ENCODE measurements around the gene PCBP1.
A peak's percentile ranks its signal among the peaks of the same experiment; 100 is the strongest.

PCBP1 gene

DNA sequence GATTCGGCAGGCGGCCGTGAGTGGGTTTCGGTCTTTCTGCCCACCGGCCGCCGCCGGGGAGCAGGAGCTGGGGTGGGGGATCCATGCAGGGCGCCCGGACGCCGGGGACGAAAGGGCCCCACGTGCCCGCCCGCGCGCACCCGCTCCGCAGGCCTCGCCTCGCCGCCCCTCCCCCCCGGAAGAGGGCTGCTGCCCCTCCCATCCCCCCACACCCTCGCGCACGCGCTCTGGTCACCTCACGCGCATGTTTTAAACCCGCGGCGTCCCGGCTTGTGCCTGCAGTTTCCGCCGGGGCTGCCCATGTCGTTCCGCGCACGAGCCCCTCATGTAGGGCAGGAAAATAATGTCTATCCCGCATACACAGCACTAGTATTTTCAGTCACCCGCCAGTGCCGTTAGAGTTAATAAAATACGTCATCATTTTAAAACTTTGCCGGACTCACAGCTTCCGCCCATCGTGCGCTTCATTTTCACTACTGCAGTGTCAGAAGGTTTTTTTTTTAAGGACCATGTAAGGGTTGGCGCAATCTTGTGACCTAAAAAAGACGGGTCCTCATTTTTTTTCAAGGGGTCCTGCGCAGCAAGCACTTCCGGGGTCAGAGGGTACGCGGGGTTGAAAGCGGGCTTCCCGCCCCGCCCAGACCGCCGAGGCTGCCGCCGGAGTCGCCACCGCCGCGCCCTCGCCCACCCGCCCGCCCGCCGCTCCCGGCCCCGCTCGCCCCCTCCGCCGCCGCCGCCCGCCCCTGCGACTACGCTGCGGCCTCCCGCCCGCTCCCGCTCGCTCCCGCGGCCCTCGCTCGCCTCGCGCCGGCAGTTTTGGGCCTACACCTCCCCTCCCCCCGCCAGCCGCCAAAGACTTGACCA lies at the start of gene PCBP1:
Gene PCBP1 (plus strand): TSS at position 640 of the 864 bp plus-strand sequence. CDS start 267 bp downstream, outside the sequence.
- no peaks in the 10 kb centered on the region for H3K9me3 ChIP-seq (ENCODE audit: control insufficient read depth in 5 of 5, low read length in 5 of 5)
- peaks cover 8 to 68% (median 52%) of the 10 kb centered on the region in 5 donors for H3K4me1 ChIP-seq (ENCODE audit: control insufficient read depth in 5 of 5, insufficient read depth in 5 of 5, low read length in 5 of 5)
- no peaks in the 10 kb centered on the region for H3K27me3 ChIP-seq (ENCODE audit: control insufficient read depth in 5 of 5, insufficient read depth in 4 of 5, low read length in 5 of 5)
- H3K27ac ChIP-seq (ENCODE audit: low read depth, low read length): peak within 1 kb of the TSS; percentile 100
- H3K9ac ChIP-seq (ENCODE audit: low read length in 5 of 5): peak within 1 kb of the TSS; percentile 100
- peak within 1 kb of the TSS; percentile 97 to 99 (median 99) for H3K4me3 ChIP-seq (ENCODE audit: low read depth in 1 of 5, low read length in 5 of 5)
- H3K36me3 ChIP-seq (ENCODE audit: control insufficient read depth in 5 of 5, insufficient read depth in 5 of 5, low read length in 5 of 5): peaks cover 10 to 25% (median 18%) of the 10 kb centered on the region in 5 donors

DNA sequence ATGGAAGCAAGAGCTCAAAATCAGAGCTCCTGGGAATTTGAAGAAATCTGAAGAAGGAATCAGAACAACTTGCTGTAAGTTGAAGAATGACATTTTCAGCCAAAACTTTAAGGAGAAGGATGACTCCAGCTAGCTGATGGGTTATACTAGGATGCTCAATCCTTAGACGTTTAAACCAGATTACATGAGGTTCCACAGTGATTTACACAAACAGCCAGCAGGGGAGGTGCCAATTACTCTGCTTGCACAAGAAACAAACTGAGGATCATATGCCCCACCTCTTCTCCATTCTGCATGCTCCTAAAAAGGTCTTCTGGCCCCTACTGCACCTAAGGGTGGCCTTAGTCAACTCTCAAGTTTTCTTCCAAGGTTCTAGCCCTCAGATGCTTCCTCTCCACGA lies 47.9 kb upstream of the PCBP1 start:
- Histone ChIP-seq H3K4me1 (ENCODE audit: control insufficient read depth in 5 of 5, insufficient read depth in 5 of 5, low read length in 5 of 5) (peaks cover 0 to 15% (median 9%) of the 10 kb centered on the region in 5 donors), H3K4me3 (ENCODE audit: low read depth in 1 of 5, low read length in 5 of 5) (no peak overlapping the region), H3K9ac (ENCODE audit: low read length in 5 of 5) (no peak overlapping the region), H3K27me3 (ENCODE audit: control insufficient read depth in 5 of 5, insufficient read depth in 4 of 5, low read length in 5 of 5) (no peaks in the 10 kb centered on the region), H3K27ac (ENCODE audit: low read depth, low read length) (no peak overlapping the region), H3K9me3 (ENCODE audit: control insufficient read depth in 5 of 5, low read length in 5 of 5) (no peaks in the 10 kb centered on the region), H3K36me3 (ENCODE audit: control insufficient read depth in 5 of 5, insufficient read depth in 5 of 5, low read length in 5 of 5) (no peaks in the 10 kb centered on the region)

DNA sequence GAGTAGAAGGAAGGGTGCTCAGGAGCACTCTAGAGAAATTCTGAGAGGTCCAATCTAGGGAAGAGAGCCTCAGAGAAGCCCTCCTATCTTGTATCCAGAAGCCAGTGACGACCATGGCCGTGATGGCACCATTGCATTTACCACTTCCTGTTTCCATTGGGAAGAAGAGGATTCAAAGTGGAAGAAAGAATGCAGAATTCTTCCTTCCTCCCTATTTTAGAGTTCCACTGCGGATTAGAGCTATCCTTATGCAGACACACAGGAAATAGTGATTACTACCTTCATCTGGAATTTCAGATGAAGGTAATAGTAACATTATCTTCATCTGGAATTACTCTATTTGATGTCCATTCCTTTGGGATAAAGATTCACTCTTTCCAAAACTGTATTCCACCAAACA lies 45.6 kb upstream of the PCBP1 start:
- no peak overlapping the region for H3K9ac ChIP-seq (ENCODE audit: low read length in 5 of 5)

DNA sequence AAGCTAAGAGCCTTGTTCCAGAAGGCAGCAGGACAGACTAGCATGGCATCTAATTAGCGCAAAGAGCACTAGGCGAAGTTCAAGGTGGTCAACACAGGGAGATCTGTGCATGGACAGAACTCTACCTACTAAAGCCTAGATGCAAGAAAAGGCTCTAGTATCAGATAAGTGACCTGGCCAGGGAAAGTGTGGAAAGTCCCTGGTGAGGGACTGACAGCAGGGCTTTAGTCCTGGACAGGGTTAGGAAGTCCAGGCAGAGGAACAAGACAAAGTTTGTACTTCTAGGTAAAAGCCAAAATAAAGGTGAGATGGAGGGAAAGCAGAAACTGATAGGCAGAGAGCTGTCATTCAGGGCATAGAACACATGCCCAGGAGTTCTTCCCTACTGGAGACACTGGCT lies 45.0 kb upstream of the PCBP1 start:
- Histone ChIP-seq H3K4me1 (ENCODE audit: control insufficient read depth in 5 of 5, insufficient read depth in 5 of 5, low read length in 5 of 5) (peaks cover 0 to 20% (median 13%) of the 10 kb centered on the region in 5 donors), H3K9ac (ENCODE audit: low read length in 5 of 5) (no peak overlapping the region), H3K9me3 (ENCODE audit: control insufficient read depth in 5 of 5, low read length in 5 of 5) (no peaks in the 10 kb centered on the region), H3K36me3 (ENCODE audit: control insufficient read depth in 5 of 5, insufficient read depth in 5 of 5, low read length in 5 of 5) (peaks cover 7 to 14% (median 10%) of the 10 kb centered on the region in 5 donors), H3K27me3 (ENCODE audit: control insufficient read depth in 5 of 5, insufficient read depth in 4 of 5, low read length in 5 of 5) (no peaks in the 10 kb centered on the region), H3K27ac (ENCODE audit: low read depth, low read length) (no peak overlapping the region), H3K4me3 (ENCODE audit: low read depth in 1 of 5, low read length in 5 of 5) (no peak overlapping the region)

More for the DNA sequence above, 45.6 kb upstream of the PCBP1 start:
- H3K4me1 ChIP-seq (ENCODE audit: control insufficient read depth in 5 of 5, insufficient read depth in 5 of 5, low read length in 5 of 5): peaks cover 0 to 14% (median 9%) of the 10 kb centered on the region in 5 donors
- H3K4me3 ChIP-seq (ENCODE audit: low read depth in 1 of 5, low read length in 5 of 5): no peak overlapping the region
- peaks cover 7 to 14% (median 8%) of the 10 kb centered on the region in 5 donors for H3K36me3 ChIP-seq (ENCODE audit: control insufficient read depth in 5 of 5, insufficient read depth in 5 of 5, low read length in 5 of 5)
- H3K27me3 ChIP-seq (ENCODE audit: control insufficient read depth in 5 of 5, insufficient read depth in 4 of 5, low read length in 5 of 5): no peaks in the 10 kb centered on the region
- H3K27ac ChIP-seq (ENCODE audit: low read depth, low read length): no peak overlapping the region
- H3K9me3 ChIP-seq (ENCODE audit: control insufficient read depth in 5 of 5, low read length in 5 of 5): no peaks in the 10 kb centered on the region

DNA sequence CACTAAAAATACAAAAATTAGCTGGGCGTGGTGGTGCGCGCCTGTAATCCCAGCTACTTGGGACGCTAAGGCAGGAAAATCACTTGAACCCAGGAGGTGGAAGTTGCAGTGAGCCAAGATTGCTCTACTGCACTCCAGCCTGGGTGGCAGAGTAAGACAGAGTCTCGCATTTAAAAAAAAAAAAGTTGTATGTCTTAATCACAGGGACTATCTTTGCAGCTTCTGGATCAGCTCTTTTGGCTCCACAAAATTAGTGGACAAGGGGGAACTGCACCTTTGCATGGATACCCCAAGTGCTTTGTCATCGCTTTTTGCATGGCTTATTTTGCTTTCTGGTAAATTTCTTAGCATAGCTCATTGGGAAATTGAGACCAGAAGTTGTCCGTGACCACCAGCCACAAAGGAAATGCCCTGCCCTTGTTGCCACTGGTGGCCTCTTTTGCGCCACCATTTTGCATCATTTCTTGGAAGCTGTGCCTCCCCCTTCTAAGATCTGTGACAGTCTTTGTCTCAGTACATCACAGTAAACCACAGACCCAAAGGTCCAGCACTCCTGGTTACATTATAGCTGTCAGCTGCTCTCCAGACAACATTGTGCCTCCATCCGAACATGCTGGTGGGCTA lies 43.9 kb upstream of the PCBP1 start:
- Histone ChIP-seq H3K27ac (ENCODE audit: low read depth, low read length) (no peak overlapping the region), H3K4me1 (ENCODE audit: control insufficient read depth in 5 of 5, insufficient read depth in 5 of 5, low read length in 5 of 5) (peaks cover 0 to 24% (median 13%) of the 10 kb centered on the region in 5 donors), H3K4me3 (ENCODE audit: low read depth in 1 of 5, low read length in 5 of 5) (no peak overlapping the region), H3K9ac (ENCODE audit: low read length in 5 of 5) (no peak overlapping the region), H3K36me3 (ENCODE audit: control insufficient read depth in 5 of 5, insufficient read depth in 5 of 5, low read length in 5 of 5) (peaks cover 10 to 16% (median 13%) of the 10 kb centered on the region in 5 donors), H3K27me3 (ENCODE audit: control insufficient read depth in 5 of 5, insufficient read depth in 4 of 5, low read length in 5 of 5) (no peaks in the 10 kb centered on the region), H3K9me3 (ENCODE audit: control insufficient read depth in 5 of 5, low read length in 5 of 5) (no peaks in the 10 kb centered on the region)

DNA sequence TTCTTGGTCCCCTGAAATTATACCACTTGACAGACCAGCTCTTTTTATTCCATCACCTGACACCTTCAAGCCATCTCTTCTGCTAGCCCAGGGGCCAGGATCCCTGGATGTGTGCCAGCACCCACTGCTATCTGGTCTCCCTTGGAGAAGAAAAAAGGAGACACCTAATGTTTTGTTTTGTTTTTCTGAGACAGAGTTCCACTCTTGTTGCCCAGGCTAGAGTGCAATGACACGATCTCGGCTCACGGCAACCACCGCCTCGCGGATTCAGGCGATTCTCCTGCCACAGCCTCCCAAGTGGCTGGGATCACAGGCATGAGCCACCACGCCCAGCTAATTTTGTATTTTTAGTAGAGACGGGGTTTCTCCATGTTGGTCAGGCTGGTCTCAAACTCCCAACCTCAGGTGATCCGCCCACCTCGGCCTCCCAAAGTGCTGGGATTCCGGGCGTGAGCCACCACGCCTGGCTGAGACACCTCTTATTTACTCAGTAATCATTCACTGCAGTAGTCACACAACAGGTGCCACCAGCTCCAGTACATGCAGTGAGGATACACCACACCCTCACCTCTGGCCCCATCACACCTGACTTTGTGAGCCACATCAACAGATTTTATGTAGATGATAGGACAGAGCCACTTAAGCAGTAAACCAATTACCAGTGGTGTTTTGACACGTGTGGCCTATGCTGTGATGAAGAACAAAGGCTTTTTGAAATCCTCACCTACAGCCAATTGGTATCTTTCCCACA lies 42.8 kb upstream of the PCBP1 start:
- H3K9me3 ChIP-seq (ENCODE audit: control insufficient read depth in 5 of 5, low read length in 5 of 5): no peaks in the 10 kb centered on the region
- no peak overlapping the region for H3K27ac ChIP-seq (ENCODE audit: low read depth, low read length)
- no peaks in the 10 kb centered on the region for H3K27me3 ChIP-seq (ENCODE audit: control insufficient read depth in 5 of 5, insufficient read depth in 4 of 5, low read length in 5 of 5)
- H3K9ac ChIP-seq (ENCODE audit: low read length in 5 of 5): no peak overlapping the region
- no peak overlapping the region for H3K4me3 ChIP-seq (ENCODE audit: low read depth in 1 of 5, low read length in 5 of 5)
- peaks cover 15 to 24% (median 21%) of the 10 kb centered on the region in 5 donors for H3K36me3 ChIP-seq (ENCODE audit: control insufficient read depth in 5 of 5, insufficient read depth in 5 of 5, low read length in 5 of 5)
- H3K4me1 ChIP-seq (ENCODE audit: control insufficient read depth in 5 of 5, insufficient read depth in 5 of 5, low read length in 5 of 5): peaks cover 0 to 24% (median 11%) of the 10 kb centered on the region in 5 donors

DNA sequence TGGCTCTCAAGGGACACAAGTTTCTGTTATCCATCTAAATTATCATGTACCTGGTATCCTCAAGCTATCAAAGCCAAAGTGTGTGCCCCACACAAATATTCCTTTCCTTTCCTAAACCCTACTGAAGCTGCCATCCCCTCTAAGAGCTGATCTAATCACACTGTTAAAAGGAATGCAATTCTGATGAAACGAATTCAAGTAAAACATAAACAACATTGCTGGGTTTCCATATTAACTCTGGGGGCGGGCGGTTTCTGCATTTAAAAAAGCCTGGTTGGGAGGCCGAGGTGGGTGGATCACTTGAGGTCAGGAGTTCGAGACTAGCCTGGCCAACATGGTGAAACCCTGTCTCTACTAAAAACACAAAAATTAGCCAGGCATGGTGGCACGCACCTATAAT lies 41.9 kb upstream of the PCBP1 start:
- Histone ChIP-seq H3K9me3 (ENCODE audit: control insufficient read depth in 5 of 5, low read length in 5 of 5) (no peaks in the 10 kb centered on the region), H3K27me3 (ENCODE audit: control insufficient read depth in 5 of 5, insufficient read depth in 4 of 5, low read length in 5 of 5) (no peaks in the 10 kb centered on the region), H3K36me3 (ENCODE audit: control insufficient read depth in 5 of 5, insufficient read depth in 5 of 5, low read length in 5 of 5) (peaks cover 21 to 30% (median 27%) of the 10 kb centered on the region in 5 donors), H3K4me1 (ENCODE audit: control insufficient read depth in 5 of 5, insufficient read depth in 5 of 5, low read length in 5 of 5) (peaks cover 0 to 24% (median 11%) of the 10 kb centered on the region in 5 donors), H3K9ac (ENCODE audit: low read length in 5 of 5) (no peak overlapping the region), H3K4me3 (ENCODE audit: low read depth in 1 of 5, low read length in 5 of 5) (no peak overlapping the region), H3K27ac (ENCODE audit: low read depth, low read length) (no peak overlapping the region)

DNA sequence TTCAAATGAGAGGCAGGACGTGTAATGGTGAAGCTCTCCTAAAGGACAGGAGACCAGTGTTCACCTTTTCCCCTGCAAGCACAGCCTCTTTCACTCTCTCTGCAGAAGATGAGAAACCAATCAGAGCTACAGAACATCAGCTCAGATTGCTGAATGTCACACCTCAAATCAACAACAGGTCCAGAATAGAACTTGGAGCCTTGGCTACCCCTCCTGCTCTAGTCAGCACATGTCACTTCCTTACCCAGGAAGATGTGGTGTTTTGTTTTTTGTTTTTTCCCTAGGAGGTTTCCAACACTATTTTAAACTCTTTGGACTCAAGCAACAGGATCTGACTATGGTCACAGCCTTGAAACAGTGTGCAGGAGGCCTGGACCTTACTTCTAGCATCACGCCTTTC lies 41.3 kb upstream of the PCBP1 start:
- H3K9me3 ChIP-seq (ENCODE audit: control insufficient read depth in 5 of 5, low read length in 5 of 5): no peaks in the 10 kb centered on the region
- H3K27me3 ChIP-seq (ENCODE audit: control insufficient read depth in 5 of 5, insufficient read depth in 4 of 5, low read length in 5 of 5): no peaks in the 10 kb centered on the region
- H3K9ac ChIP-seq (ENCODE audit: low read length in 5 of 5): no peak overlapping the region
- H3K4me3 ChIP-seq (ENCODE audit: low read depth in 1 of 5, low read length in 5 of 5): no peak overlapping the region
- peaks cover 22 to 35% (median 31%) of the 10 kb centered on the region in 5 donors for H3K36me3 ChIP-seq (ENCODE audit: control insufficient read depth in 5 of 5, insufficient read depth in 5 of 5, low read length in 5 of 5)
- H3K27ac ChIP-seq (ENCODE audit: low read depth, low read length): peak overlapping the region; percentile 54
- peaks cover 0 to 24% (median 11%) of the 10 kb centered on the region in 5 donors for H3K4me1 ChIP-seq (ENCODE audit: control insufficient read depth in 5 of 5, insufficient read depth in 5 of 5, low read length in 5 of 5)

DNA sequence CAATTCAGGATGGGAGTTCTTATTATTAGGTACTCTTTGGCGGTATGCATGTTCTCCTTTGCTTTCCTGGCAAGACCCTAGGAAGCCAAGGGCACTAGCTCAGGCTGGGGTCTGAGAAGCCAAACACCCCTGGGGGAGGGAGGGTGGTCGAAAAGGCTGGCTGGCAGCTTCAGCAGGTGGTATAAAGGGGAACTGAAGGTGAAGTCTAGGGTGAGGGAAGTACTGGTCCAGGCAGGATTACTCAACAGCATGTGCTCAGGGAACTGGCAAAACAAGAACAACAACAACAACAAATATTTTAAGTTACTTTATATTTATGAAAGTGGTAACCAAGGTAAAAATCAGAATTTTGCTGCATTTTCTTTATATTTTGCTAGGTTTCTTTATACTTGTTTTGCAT lies 40.7 kb upstream of the PCBP1 start:
- Histone ChIP-seq H3K4me3 (ENCODE audit: low read depth in 1 of 5, low read length in 5 of 5) (no peak overlapping the region), H3K9me3 (ENCODE audit: control insufficient read depth in 5 of 5, low read length in 5 of 5) (no peaks in the 10 kb centered on the region), H3K27me3 (ENCODE audit: control insufficient read depth in 5 of 5, insufficient read depth in 4 of 5, low read length in 5 of 5) (no peaks in the 10 kb centered on the region), H3K4me1 (ENCODE audit: control insufficient read depth in 5 of 5, insufficient read depth in 5 of 5, low read length in 5 of 5) (peaks cover 0 to 24% (median 11%) of the 10 kb centered on the region in 5 donors), H3K9ac (ENCODE audit: low read length in 5 of 5) (no peak overlapping the region), H3K27ac (ENCODE audit: low read depth, low read length) (peak overlapping the region; percentile 54), H3K36me3 (ENCODE audit: control insufficient read depth in 5 of 5, insufficient read depth in 5 of 5, low read length in 5 of 5) (peaks cover 22 to 38% (median 37%) of the 10 kb centered on the region in 5 donors)
